HEK293T (cell line): Measurements from ENCODE around the gene FBXL20.

Source experiments
- CTCF ChIA-PET: fragments of 350-600 bp; formaldehyde crosslinking; extraction: SDS; loops from one replicate; lab custom pipeline; 2021; ENCODE audit warnings: antibody characterized with exemption, inconsistent platforms; lab: Yijun Ruan, JAX
- POLR2A ChIA-PET: fragments of 350-600 bp; formaldehyde crosslinking; extraction: SDS; loops from one replicate; lab custom pipeline; 2020; ENCODE audit warnings: antibody characterized with exemption, inconsistent platforms; lab: Yijun Ruan, JAX
- DNase-seq: peaks from one replicate; pipeline ENCODE4 v3.0.0; 2012; ENCODE audit warnings: mixed read lengths; ENCODE audit errors: extremely low spot score
- ARNT ChIP-seq: fragments of 450-650 bp; IDR thresholded peaks from 2 replicates; pipeline ENCODE4 v1.6.1; 2017; ENCODE audit warnings: mild to moderate bottlenecking
- BHLHE40 ChIP-seq: fragments of 450-650 bp; IDR thresholded peaks from 2 replicates; pipeline ENCODE4 v1.6.1; 2016; ENCODE audit warnings: mild to moderate bottlenecking, moderate library complexity, borderline replicate concordance
- CTBP1 ChIP-seq: fragments of 450-650 bp; IDR thresholded peaks from 2 replicates; pipeline ENCODE4 v1.6.1; 2016; ENCODE audit warnings: borderline replicate concordance
- ELF4 ChIP-seq: fragments of 450-650 bp; IDR thresholded peaks from 2 replicates; pipeline ENCODE4 v1.6.1; 2017; ENCODE audit warnings: antibody characterized with exemption
- FOXA1 ChIP-seq: fragments of 450-650 bp; IDR thresholded peaks from 2 replicates; pipeline ENCODE4 v1.6.1; 2016; ENCODE audit warnings: mild to moderate bottlenecking
- FOXK2 ChIP-seq: fragments of 450-650 bp; IDR thresholded peaks from 2 replicates; pipeline ENCODE4 v1.6.1; 2016; ENCODE audit warnings: mild to moderate bottlenecking
- FOXM1 ChIP-seq: fragments of 450-650 bp; IDR thresholded peaks from 2 replicates; pipeline ENCODE4 v1.6.1; 2017; ENCODE audit warnings: mild to moderate bottlenecking, borderline replicate concordance
- HDGF ChIP-seq: fragments of 450-650 bp; IDR thresholded peaks from 2 replicates; pipeline ENCODE4 v1.6.1; 2017; ENCODE audit warnings: antibody characterized with exemption, borderline replicate concordance
- L3MBTL2 ChIP-seq: fragments of 450-650 bp; conservative IDR thresholded peaks from 2 replicates; pipeline ENCODE4 v1.6.1; 2016; ENCODE audit warnings: mild to moderate bottlenecking
- LEF1 ChIP-seq: fragments of 450-650 bp; IDR thresholded peaks from 2 replicates; pipeline ENCODE4 v1.6.1; 2017; ENCODE audit warnings: mild to moderate bottlenecking, borderline replicate concordance
- NFRKB ChIP-seq: fragments of 450-650 bp; IDR thresholded peaks from 2 replicates; pipeline ENCODE4 v1.6.1; 2016; ENCODE audit warnings: mild to moderate bottlenecking, moderate library complexity
- SP1 ChIP-seq: fragments of 450-650 bp; IDR thresholded peaks from 2 replicates; pipeline ENCODE4 v1.6.1; 2017
- SUZ12 ChIP-seq: fragments of 450-650 bp; IDR thresholded peaks from 2 replicates; pipeline ENCODE4 v1.6.1; 2016; ENCODE audit warnings: mild to moderate bottlenecking
- TARDBP ChIP-seq: fragments of 450-650 bp; IDR thresholded peaks from 2 replicates; pipeline ENCODE4 v1.6.1; 2016
- ZNF384 ChIP-seq: fragments of 450-650 bp; IDR thresholded peaks from 2 replicates; pipeline ENCODE4 v1.6.1; 2016
- TF ChIP-seq, protein P1 (sequence below): fragments of 450-650 bp; IDR thresholded peaks from 2 replicates; pipeline ENCODE4 v1.6.1; 2016

Gene FBXL20

GRCh38 chr17:39276113-39276512 lies 125.3 kb downstream of the FBXL20 start:
- no peak for DNase-seq
- TF ChIP-seq HDGF (no peak), TARDBP (no peak), SUZ12 (no peak), ZNF384 (no peak), ARNT (no peak), SP1 (no peak), BHLHE40 (no peak), LEF1 (no peak), FOXA1 (no peak), L3MBTL2 (no peak), FOXM1 (no peak), FOXK2 (no peak), ELF4 (no peak), CTBP1 (no peak)
- ChIA-PET CTCF (no interaction called here), POLR2A (no interaction called here)

- CTCF ChIA-PET: interaction anchor here (0.7 to 1.0 kb wide), 3 partner anchors 36 to 65 kb away, joined by 3 to 5 read pairs (median 4); no protein-coding TSS in a partner anchor
- DNase-seq: no peak
- POLR2A ChIA-PET: no interaction called here
- TF ChIP-seq, protein P1, sequence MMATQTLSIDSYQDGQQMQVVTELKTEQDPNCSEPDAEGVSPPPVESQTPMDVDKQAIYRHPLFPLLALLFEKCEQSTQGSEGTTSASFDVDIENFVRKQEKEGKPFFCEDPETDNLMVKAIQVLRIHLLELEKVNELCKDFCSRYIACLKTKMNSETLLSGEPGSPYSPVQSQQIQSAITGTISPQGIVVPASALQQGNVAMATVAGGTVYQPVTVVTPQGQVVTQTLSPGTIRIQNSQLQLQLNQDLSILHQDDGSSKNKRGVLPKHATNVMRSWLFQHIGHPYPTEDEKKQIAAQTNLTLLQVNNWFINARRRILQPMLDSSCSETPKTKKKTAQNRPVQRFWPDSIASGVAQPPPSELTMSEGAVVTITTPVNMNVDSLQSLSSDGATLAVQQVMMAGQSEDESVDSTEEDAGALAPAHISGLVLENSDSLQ: no peak
- TF ChIP-seq CTBP1 (no peak), LEF1 (no peak), L3MBTL2 (no peak), BHLHE40 (no peak), ELF4 (no peak), FOXK2 (no peak), FOXM1 (no peak), ZNF384 (no peak), FOXA1 (no peak), ARNT (no peak), SUZ12 (no peak), NFRKB (no peak), TARDBP (no peak), SP1 (no peak), HDGF (no peak)
These were observed 129.9 kb downstream of the FBXL20 start for GRCh38 chr17:39271546-39271945.

DNA sequence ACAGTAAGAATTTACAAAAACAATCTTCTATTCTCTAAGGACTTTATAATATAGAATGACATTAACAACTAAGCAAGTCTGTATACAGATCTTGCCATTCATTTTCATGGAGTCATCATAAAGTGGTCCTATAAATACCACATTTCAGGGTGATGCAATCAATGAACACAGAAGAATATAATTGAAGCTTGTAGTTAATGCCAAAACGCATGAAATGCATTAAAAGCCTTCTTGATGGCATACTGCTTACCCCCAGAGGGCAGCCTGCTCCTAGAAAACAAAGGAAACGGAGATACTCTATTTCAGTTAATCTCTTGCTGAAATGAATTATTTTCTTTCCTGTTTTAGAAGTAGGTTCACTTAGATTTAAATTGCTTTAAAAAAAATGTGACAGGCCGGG lies 130.5 kb downstream of the FBXL20 start:
- TF ChIP-seq ZNF384: no peak
- no peak for TF ChIP-seq L3MBTL2
- TF ChIP-seq, protein P1: no peak
- no peak for TF ChIP-seq NFRKB
- no peak for DNase-seq
- ChIA-PET CTCF (interaction anchor here (0.6 to 0.9 kb wide), 3 partner anchors 11 to 121 kb away, joined by 3 read pairs; no protein-coding TSS in a partner anchor), POLR2A (no interaction called here)

GRCh38 chr17:39264119-39264518 lies 137.3 kb downstream of the FBXL20 start:
- TF ChIP-seq FOXA1: no peak
- POLR2A ChIA-PET: interaction anchor here (0.8 kb wide), 1 partner anchor 64 kb away, joined by 3 read pairs; the partner anchor contains the start of gene RPL19
- CTCF ChIA-PET: no interaction called here
- DNase-seq: no peak

DNA sequence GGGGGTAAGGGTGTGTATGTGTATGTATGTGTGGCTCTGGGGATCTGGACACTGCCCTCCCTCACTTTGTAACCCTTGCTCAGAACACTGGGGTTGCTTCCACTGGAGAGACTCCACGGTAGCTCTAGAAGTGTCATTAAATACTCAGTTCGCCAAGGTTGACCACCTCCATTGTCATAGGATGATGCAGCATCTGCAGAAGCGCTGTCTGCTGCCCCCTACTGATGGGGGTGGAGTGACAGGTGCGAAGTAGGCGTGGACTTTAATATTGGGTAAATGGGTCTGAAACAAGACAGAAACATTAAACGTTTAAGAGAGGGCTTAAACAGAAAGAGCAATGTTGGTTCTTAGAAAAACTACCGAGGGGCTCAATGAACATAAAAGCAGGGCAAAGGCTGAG lies 140.1 kb downstream of the FBXL20 start:
- POLR2A ChIA-PET: no interaction called here
- TF ChIP-seq ARNT (no peak), HDGF (no peak), LEF1 (no peak), SUZ12 (no peak), BHLHE40 (no peak)
- TF ChIP-seq, protein P1: no peak
- CTCF ChIA-PET: interaction anchor here (0.8 kb wide), 1 partner anchor 142 kb away, joined by 4 read pairs; no protein-coding TSS in a partner anchor
- DNase-seq: no peak

- POLR2A ChIA-PET: interaction anchor here (1.7 kb wide), 1 partner anchor 53 kb away, joined by 8 read pairs; the partner anchor contains the start of gene RPL19
- DNase-seq: peak; percentile 41
- CTCF ChIA-PET: interaction anchor here (0.6 to 1.0 kb wide), 4 partner anchors 11 to 139 kb away, joined by 3 to 5 read pairs (median 3); no protein-coding TSS in a partner anchor
- no peak for TF ChIP-seq SUZ12
- no peak for TF ChIP-seq FOXM1
- no peak for TF ChIP-seq FOXK2
- no peak for TF ChIP-seq ARNT
- no peak for TF ChIP-seq FOXA1
- TF ChIP-seq TARDBP: no peak
- TF ChIP-seq, protein P1: no peak
- TF ChIP-seq CTBP1: no peak
- no peak for TF ChIP-seq ELF4
- no peak for TF ChIP-seq ZNF384
- no peak for TF ChIP-seq NFRKB
- no peak for TF ChIP-seq HDGF
- TF ChIP-seq LEF1: no peak
- no peak for TF ChIP-seq L3MBTL2
- no peak for TF ChIP-seq SP1
- TF ChIP-seq BHLHE40: no peak
These were observed 148.5 kb downstream of the FBXL20 start for GRCh38 chr17:39252788-39253460.
